Uterus (tissue), 2 donors: ENCODE results near the gene PRKN.

Source experiments
- CTCF ChIP-seq, 4 experiments: fragments of 200-600 bp in 2 of 4; fragments of 450-650 bp in 2 of 4; sonication (generic) in 2 of 4; IDR thresholded peaks; one replicate each; pipeline ENCODE4 v1.5.1; 2016 to 2019; ENCODE audit warnings: antibody characterized with exemption in 4 of 4, mild to moderate bottlenecking in 2 of 4, moderate library complexity in 1 of 4
- POLR2A ChIP-seq, 2 donors: fragments of 450-650 bp; IDR thresholded peaks; one replicate each; pipeline ENCODE4 v1.6.1; 2016; ENCODE audit warnings: antibody characterized with exemption in 2 of 2, mild to moderate bottlenecking in 1 of 2, moderate library complexity in 1 of 2

GRCh38 chr6:161608771-161609170 is 1118.8 kb downstream of the PRKN start:
- TF ChIP-seq CTCF (IDR thresholded peaks at IDR 0.05) (no peak), POLR2A (IDR thresholded peaks at IDR 0.05) (no peak)
